ENCODE results near the gene ZNF541.
"Not testable (repeated sequence)": the region's sequence is repeated elsewhere in the genome, so short reads cannot be mapped to it uniquely, and the experiment has no call there.

Gene ZNF541

GRCh38 chr19:47600246-47601179, 27.6 kb upstream of the ZNF541 start:
- peak; percentile 59 to 100 (median 99) for DNase-seq

GRCh38 chr19:47599671-47600245, 26.8 kb upstream of the ZNF541 start:
- not testable (repeated sequence) for DNase-seq

- peak in 3 of 51 donors; percentile 3 to 37 (median 22) for DNase-seq
Observed at GRCh38 chr19:47598407-47599349, 25.7 kb upstream of the ZNF541 start.

GRCh38 chr19:47595944-47596343, 23.0 kb upstream of the ZNF541 start:
- no peak for DNase-seq

GRCh38 chr19:47593860-47594259, 20.9 kb upstream of the ZNF541 start:
- DNase-seq: no peak

GRCh38 chr19:47589824-47590223, 16.9 kb upstream of the ZNF541 start:
- DNase-seq: no peak

GRCh38 chr19:47587295-47587694, 14.3 kb upstream of the ZNF541 start:
- DNase-seq: no peak

- not testable (repeated sequence) for DNase-seq
Observed at GRCh38 chr19:47583161-47583560, 10.2 kb upstream of the ZNF541 start.

GRCh38 chr19:47582320-47582909, 9.5 kb upstream of the ZNF541 start:
- DNase-seq: no peak

- no peak for DNase-seq
Observed at GRCh38 chr19:47581605-47582319, 8.8 kb upstream of the ZNF541 start.

GRCh38 chr19:47580397-47580796, 7.4 kb upstream of the ZNF541 start:
- DNase-seq: no peak

GRCh38 chr19:47572635-47573034, 313 bp downstream of the ZNF541 start:
- DNase-seq: no peak

GRCh38 chr19:47569331-47569730, 3.6 kb downstream of the ZNF541 start:
- DNase-seq: no peak

- no peak for DNase-seq
Observed at GRCh38 chr19:47564081-47564480, 8.9 kb downstream of the ZNF541 start.

- no peak for DNase-seq
Observed at GRCh38 chr19:47561440-47562057, 11.4 kb downstream of the ZNF541 start.

GRCh38 chr19:47560999-47561398, 11.9 kb downstream of the ZNF541 start:
- no peak for DNase-seq

- DNase-seq: no peak
Observed at GRCh38 chr19:47550129-47550528, 22.8 kb downstream of the ZNF541 start.

- DNase-seq: no peak
Observed at GRCh38 chr19:47549261-47549862, 23.6 kb downstream of the ZNF541 start.

GRCh38 chr19:47547199-47547598, 25.7 kb downstream of the ZNF541 start:
- no peak for DNase-seq

All from hypothalamus (tissue), 51 donors.